GM12873 (cell line): ENCODE data around the gene MRAS.

ENCODE experiments used
- CTCF ChIP-seq: IDR thresholded peaks from 2 replicates; pipeline ENCODE4 v1.5.1; 2012; ENCODE audit warnings: low read depth, mild to moderate bottlenecking, moderate library complexity, low read length, control low read depth; ENCODE audit not compliant: insufficient read depth; ENCODE audit errors: missing control alignments

MRAS gene

GRCh38 chr3:138401834-138402233, 53.5 kb downstream of the MRAS start:
- no peak for TF ChIP-seq CTCF

GRCh38 chr3:138404121-138404520, 55.7 kb downstream of the MRAS start:
- no peak for TF ChIP-seq CTCF

GRCh38 chr3:138405001-138405400, 56.6 kb downstream of the MRAS start:
- no peak for TF ChIP-seq CTCF

GRCh38 chr3:138405486-138405885, 57.1 kb downstream of the MRAS start:
- no peak for TF ChIP-seq CTCF

GRCh38 chr3:138406606-138407005, 58.2 kb downstream of the MRAS start:
- TF ChIP-seq CTCF, result no peak

- TF ChIP-seq CTCF, result no peak
These were observed 59.0 kb downstream of the MRAS start for GRCh38 chr3:138407236-138407907.

GRCh38 chr3:138408751-138409570, 60.6 kb downstream of the MRAS start:
- no peak for TF ChIP-seq CTCF
